Measurements from ENCODE around the gene MAGI3.

- no peak for TF ChIP-seq POLR2A (IDR thresholded peaks at IDR 0.05)
- no peak for TF ChIP-seq CTCF (IDR thresholded peaks at IDR 0.05)
Observed at GRCh38 chr1:113670650-113671049, 280.3 kb downstream of the MAGI3 start.
